Smooth muscle cell (in vitro differentiated cells): Measurements from ENCODE around the gene ZNRD2. TPM values are rescaled to one million over a fixed set of nuclear protein-coding genes. Genes with fewer than 3 reads are reported as not detected.

Experiments
- DNase-seq: peaks from one replicate; lab custom pipeline; 2025; ENCODE audit not compliant: unreplicated experiment; lab: John Stamatoyannopoulos, UW
- H2AFZ ChIP-seq: fragments of 200-600 bp; sonication (generic); 2 replicates; pipeline ENCODE4 v1.6.0; 2016; ENCODE audit warnings: antibody characterized with exemption, low read depth, mild to moderate bottlenecking
- H3F3A ChIP-seq: fragments of 200-600 bp; sonication (generic); 2 replicates; pipeline ENCODE4 v1.6.0; 2017; ENCODE audit warnings: antibody characterized with exemption, low read depth
- H3K27ac ChIP-seq: fragments of 200-600 bp; sonication (generic); 2 replicates; pipeline ENCODE4 v1.5.1; 2016; ENCODE audit warnings: low read depth, mild to moderate bottlenecking
- H3K27me3 ChIP-seq: fragments of 200-600 bp; sonication (generic); 2 replicates; pipeline ENCODE4 v1.6.1; 2016; ENCODE audit warnings: low read depth, mild to moderate bottlenecking
- H3K36me3 ChIP-seq: fragments of 200-600 bp; sonication (generic); 2 replicates; pipeline ENCODE4 v1.5.1; 2016; ENCODE audit warnings: low read depth
- H3K4me1 ChIP-seq: fragments of 200-600 bp; sonication (generic); 2 replicates; pipeline ENCODE4 v1.5.1; 2016; ENCODE audit warnings: low read depth
- H3K4me2 ChIP-seq: fragments of 200-600 bp; sonication (generic); 2 replicates; pipeline ENCODE4 v1.6.0; 2016; ENCODE audit warnings: mild to moderate bottlenecking
- H3K4me3 ChIP-seq: fragments of 200-600 bp; sonication (generic); 2 replicates; pipeline ENCODE4 v1.5.1; 2016; ENCODE audit warnings: mild to moderate bottlenecking
- H3K79me2 ChIP-seq: fragments of 200-600 bp; sonication (generic); 2 replicates; pipeline ENCODE4 v1.6.0; 2016; ENCODE audit warnings: low read depth, mild to moderate bottlenecking
- H3K9ac ChIP-seq: fragments of 200-600 bp; sonication (generic); 2 replicates; pipeline ENCODE4 v1.6.0; 2016; ENCODE audit warnings: low read depth
- H3K9me3 ChIP-seq: fragments of 200-600 bp; sonication (generic); replicated peaks from 2 replicates; pipeline ENCODE4 v1.5.1; 2016; ENCODE audit warnings: low read depth
- H4K20me1 ChIP-seq: fragments of 200-600 bp; sonication (generic); 2 replicates; pipeline ENCODE4 v1.6.0; 2016; ENCODE audit warnings: low read depth
- WGBS: methylation state at CpG from one replicate; pipeline ENCODE4 v1.1.7; 2016; ENCODE audit warnings: low lambda C conversion rate; 5-methylcytosine and 5-hydroxymethylcytosine counted together
- polyA plus RNA-seq: library from polyadenylated mRNA; unstranded; fragments of >200 nt; fragmentation: Nextera tagmentation; extraction: Ambion mirVana; gene quantifications from 2 replicates; pipeline ENCODE4 v1.2.1, GENCODE V29; 2016
- total RNA-seq: library from RNA; depleted of rRNA; stranded (reverse); fragments of >200 nt; gene quantifications from 2 replicates; pipeline ENCODE4 v1.2.3, GENCODE V29; 2014
- TF ChIP-seq, protein P1 (sequence below): fragments of 200-600 bp; sonication (generic); IDR thresholded peaks from 2 replicates; pipeline ENCODE4 v1.5.1; 2017; ENCODE audit warnings: borderline replicate concordance, mild to moderate bottlenecking, antibody characterized with exemption; ENCODE audit not compliant: insufficient read depth, poor library complexity, severe bottlenecking

The ZNRD2 gene
- total and polyA plus RNA-seq, 2 experiments from 2014 or later = 55.5 to 105 TPM

DNA sequence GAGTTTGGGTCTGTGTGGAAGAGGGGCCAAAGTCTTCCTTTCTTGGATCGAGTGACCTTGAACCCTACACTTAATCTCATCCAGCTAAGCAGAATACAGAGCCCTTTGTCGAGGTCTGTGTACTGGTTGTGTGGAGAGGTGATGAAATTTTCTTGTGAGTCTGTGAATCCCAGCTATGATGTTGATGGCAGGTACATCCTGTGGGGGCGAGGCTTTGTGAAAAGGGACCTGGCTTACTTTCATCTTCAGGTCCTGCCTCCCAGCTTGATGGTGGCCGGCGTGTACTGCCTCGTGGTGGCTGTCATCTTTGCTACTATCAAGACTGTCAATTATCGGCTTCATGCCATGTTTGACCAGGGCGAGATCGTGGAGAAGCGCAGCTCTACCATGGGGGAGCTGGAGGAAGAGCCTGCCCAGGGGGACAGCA, 46.3 kb downstream of the ZNRD2 start:
- 86% methylated on average over 10 of the region's 10 CpGs for WGBS

GRCh38 chr11:65617136-65617850, 47.0 kb downstream of the ZNRD2 start:
- Histone ChIP-seq H3K27me3 (no peaks in the 10 kb centered on the region), H4K20me1 (peaks cover 17% of the 10 kb centered on the region), H3K27ac (no peak overlapping the region), H3K79me2 (peaks cover 41% of the 10 kb centered on the region), H3F3A (no peaks in the 10 kb centered on the region), H3K9me3 (no peaks in the 10 kb centered on the region), H3K4me1 (peaks cover 15% of the 10 kb centered on the region), H2AFZ (no peak overlapping the region), H3K4me3 (peak overlapping the region; percentile 80), H3K4me2 (peak overlapping the region; percentile 94), H3K36me3 (no peaks in the 10 kb centered on the region), H3K9ac (peak overlapping the region; percentile 81)
- no peak for DNase-seq
- 98% methylated on average over 17 of the region's 17 CpGs for WGBS
- TF ChIP-seq, protein P1, sequence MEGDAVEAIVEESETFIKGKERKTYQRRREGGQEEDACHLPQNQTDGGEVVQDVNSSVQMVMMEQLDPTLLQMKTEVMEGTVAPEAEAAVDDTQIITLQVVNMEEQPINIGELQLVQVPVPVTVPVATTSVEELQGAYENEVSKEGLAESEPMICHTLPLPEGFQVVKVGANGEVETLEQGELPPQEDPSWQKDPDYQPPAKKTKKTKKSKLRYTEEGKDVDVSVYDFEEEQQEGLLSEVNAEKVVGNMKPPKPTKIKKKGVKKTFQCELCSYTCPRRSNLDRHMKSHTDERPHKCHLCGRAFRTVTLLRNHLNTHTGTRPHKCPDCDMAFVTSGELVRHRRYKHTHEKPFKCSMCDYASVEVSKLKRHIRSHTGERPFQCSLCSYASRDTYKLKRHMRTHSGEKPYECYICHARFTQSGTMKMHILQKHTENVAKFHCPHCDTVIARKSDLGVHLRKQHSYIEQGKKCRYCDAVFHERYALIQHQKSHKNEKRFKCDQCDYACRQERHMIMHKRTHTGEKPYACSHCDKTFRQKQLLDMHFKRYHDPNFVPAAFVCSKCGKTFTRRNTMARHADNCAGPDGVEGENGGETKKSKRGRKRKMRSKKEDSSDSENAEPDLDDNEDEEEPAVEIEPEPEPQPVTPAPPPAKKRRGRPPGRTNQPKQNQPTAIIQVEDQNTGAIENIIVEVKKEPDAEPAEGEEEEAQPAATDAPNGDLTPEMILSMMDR = no peak

More for the DNA sequence above, 46.3 kb downstream of the ZNRD2 start:
- Histone ChIP-seq H3K27me3 (no peaks in the 10 kb centered on the region), H3K9me3 (no peaks in the 10 kb centered on the region), H3K4me1 (peaks cover 20% of the 10 kb centered on the region), H3K4me3 (peak overlapping the region; percentile 80), H4K20me1 (peaks cover 24% of the 10 kb centered on the region), H3K4me2 (peak overlapping the region; percentile 94), H3K27ac (peak overlapping the region; percentile 69), H3F3A (no peaks in the 10 kb centered on the region), H3K9ac (peak overlapping the region; percentile 81), H2AFZ (no peak overlapping the region), H3K79me2 (peaks cover 48% of the 10 kb centered on the region), H3K36me3 (no peaks in the 10 kb centered on the region)
- TF ChIP-seq, protein P1 = no peak
- no peak for DNase-seq

DNA sequence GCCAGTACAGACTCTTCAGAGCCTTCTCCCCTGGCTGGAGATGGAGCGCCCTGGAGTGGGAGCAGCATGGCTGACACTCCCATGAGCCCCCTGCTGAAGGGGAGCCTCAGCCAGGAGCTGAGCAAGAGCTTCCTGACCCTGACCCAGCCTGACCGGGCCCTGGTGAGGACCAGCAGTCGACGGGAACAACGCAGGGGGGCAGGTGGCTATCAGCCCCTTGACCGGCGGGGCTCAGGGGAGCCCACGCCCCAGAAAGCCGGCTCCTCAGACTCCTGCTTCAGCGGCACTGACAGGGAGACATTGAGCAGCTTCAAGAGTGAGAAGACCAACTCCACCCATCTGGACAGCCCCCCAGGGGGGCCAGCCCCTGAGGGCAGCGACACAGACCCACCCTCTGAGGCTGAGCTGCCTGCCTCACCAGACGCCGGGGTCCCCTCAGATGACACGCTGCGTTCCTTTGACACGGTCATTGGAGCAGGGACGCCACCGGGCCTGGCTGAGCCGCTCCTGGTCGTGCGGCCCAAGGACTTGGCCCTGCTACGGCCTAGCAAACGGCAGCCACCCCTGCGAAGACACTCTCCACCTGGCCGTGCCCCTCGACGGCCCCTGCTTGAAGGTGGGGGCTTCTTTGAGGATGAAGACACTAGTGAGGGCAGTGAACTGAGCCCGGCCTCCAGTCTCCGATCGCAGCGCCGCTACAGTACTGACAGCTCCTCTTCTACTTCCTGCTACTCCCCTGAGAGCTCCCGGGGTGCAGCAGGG, 47.9 kb downstream of the ZNRD2 start:
- no peak for DNase-seq

More for the DNA sequence above, 47.9 kb downstream of the ZNRD2 start:
- Histone ChIP-seq H3K79me2 (peaks cover 32% of the 10 kb centered on the region), H3K9me3 (no peaks in the 10 kb centered on the region), H3K27ac (no peak overlapping the region), H3K4me1 (peaks cover 7% of the 10 kb centered on the region), H4K20me1 (peaks cover 9% of the 10 kb centered on the region), H3K4me2 (no peak overlapping the region), H3K27me3 (no peaks in the 10 kb centered on the region), H3K4me3 (no peak overlapping the region), H2AFZ (no peak overlapping the region), H3F3A (no peaks in the 10 kb centered on the region), H3K36me3 (no peaks in the 10 kb centered on the region), H3K9ac (no peak overlapping the region)
- 98% methylated on average over 33 of the region's 33 CpGs for WGBS
- TF ChIP-seq, protein P1 = no peak
